GM12891 (cell line): ENCODE measurements around the gene ASB15.
"Not testable (repeated sequence)": the region's sequence is repeated elsewhere in the genome, so short reads cannot be mapped to it uniquely, and the experiment has no call there.

ENCODE experiments used
- POLR2A ChIP-seq: IDR thresholded peaks from 2 replicates; pipeline ENCODE4 v1.6.1; 2011; ENCODE audit warnings: low read depth, low read length, control low read depth
- POLR2AphosphoS5 ChIP-seq: IDR thresholded peaks from 2 replicates; pipeline ENCODE4 v1.6.1; 2011; ENCODE audit warnings: low read depth, low read length, control low read depth
- TAF1 ChIP-seq: IDR thresholded peaks from 2 replicates; pipeline ENCODE4 v1.6.1; 2011; ENCODE audit warnings: low read depth, low read length, control low read depth

DNA sequence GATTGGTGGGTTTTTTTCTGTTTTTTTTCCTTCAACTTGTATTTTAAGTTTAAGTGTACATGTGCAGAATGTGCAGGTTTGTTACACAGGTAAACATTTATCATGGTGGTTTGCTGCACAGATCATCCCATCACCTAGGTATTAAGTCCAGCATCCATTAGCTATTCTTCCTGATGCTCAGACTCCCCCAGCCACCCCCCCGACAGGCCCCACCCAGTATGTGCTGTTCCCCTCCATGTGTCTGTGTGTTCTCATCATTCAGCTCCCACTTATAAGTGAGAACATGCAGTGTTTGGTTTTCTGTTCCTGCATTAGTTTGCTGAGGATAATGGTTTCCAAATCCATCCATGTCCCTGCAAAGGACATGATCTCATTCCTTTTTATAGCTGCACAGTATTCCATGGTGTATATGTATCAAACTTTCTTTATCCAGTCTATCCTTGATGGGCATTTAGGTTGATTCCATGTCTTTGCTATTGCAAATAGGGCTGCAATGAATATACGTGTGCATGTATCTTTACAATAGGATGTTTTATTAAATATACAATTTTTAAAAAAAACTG is 32.5 kb downstream of the ASB15 start:
- not testable (repeated sequence) for TF ChIP-seq POLR2AphosphoS5, POLR2A, TAF1
